ENCODE results near the gene AKAP6. TPM values are rescaled to one million over a fixed set of nuclear protein-coding genes. Genes with fewer than 3 reads are reported as not detected.

AKAP6 gene
- polyA plus RNA-seq, 6 donors from 2014 or later: 1.6 to 12.4 (median 6.5) TPM

DNA sequence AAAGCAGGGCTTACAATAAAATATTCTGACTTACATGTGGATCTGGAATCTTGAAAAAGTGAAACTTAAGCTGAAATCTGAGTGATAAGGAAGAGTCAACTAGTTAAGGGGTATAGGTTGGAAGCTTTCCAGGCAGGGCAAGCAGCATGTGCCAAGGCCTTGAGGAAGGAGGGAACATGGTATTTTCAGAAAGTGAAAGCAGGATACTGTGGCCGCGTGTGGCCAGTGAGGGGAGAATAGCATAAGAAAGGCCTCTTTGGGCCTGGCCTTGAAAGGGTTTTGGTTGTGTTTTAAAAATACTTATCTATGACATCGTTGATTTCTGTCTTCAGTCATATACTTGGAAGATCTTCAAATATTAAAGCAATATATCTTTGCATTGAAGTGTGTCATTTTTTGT lies 213.4 kb downstream of the AKAP6 start:
- H3K4me1 Mint-ChIP-seq: no peaks in the 10 kb centered on the region
- H3K27ac Mint-ChIP-seq: peak overlapping the region in 1 of 6 donors; percentile 40
- no peaks in the 10 kb centered on the region for H3K36me3 Mint-ChIP-seq
- ATAC-seq (ENCODE audit: low read depth in 2 of 2): no peak
- DNase-seq: no peak
- H3K9me3 Mint-ChIP-seq: no peaks in the 10 kb centered on the region
- H3K27me3 Mint-ChIP-seq: no peaks in the 10 kb centered on the region
- no peak overlapping the region for H3K4me3 Mint-ChIP-seq

DNA sequence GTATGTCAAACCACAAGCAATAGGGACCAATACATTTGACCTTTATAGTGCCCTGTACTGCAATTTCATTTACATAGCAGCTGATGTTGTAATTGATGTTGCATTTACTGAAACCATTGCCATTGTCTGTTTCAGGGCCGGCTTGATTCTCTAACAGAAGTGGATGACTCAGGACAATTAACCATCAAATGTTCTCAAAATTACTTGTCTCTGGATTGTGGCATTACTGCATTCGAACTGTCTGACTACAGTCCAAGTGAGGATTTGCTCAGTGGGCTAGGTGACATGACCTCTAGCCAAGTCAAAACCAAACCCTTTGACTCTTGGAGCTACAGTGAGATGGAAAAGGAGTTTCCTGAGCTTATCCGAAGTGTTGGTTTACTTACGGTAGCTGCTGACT lies 216.0 kb downstream of the AKAP6 start:
- Mint-ChIP-seq H3K9me3 (no peaks in the 10 kb centered on the region), H3K4me3 (no peak overlapping the region), H3K4me1 (no peaks in the 10 kb centered on the region), H3K36me3 (no peaks in the 10 kb centered on the region), H3K27me3 (no peaks in the 10 kb centered on the region), H3K27ac (no peak overlapping the region)
- DNase-seq (no peak), ATAC-seq (ENCODE audit: low read depth in 2 of 2) (no peak)

DNA sequence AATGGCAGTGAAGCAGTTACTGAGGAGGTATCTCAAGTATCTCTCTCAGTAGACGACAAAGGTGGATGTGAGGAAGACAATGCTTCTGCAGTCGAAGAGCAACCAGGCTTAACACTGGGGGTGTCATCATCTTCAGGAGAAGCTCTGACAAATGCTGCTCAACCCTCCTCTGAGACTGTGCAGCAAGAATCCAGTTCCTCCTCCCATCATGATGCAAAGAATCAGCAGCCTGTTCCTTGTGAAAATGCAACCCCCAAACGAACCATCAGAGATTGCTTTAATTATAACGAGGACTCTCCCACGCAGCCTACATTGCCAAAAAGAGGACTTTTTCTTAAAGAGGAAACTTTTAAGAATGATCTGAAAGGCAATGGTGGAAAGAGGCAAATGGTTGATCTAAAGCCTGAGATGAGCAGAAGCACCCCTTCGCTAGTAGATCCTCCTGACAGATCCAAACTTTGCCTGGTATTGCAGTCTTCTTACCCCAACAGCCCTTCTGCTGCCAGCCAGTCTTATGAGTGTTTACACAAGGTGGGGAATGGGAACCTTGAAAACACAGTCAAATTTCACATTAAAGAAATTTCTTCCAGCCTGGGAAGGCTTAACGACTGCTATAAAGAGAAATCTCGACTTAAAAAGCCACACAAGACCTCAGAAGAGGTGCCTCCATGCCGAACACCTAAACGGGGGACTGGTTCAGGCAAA lies 216.6 kb downstream of the AKAP6 start:
- no peaks in the 10 kb centered on the region for H3K27me3 Mint-ChIP-seq
- no peaks in the 10 kb centered on the region for H3K4me1 Mint-ChIP-seq
- H3K27ac Mint-ChIP-seq: no peak overlapping the region
- no peaks in the 10 kb centered on the region for H3K36me3 Mint-ChIP-seq
- H3K4me3 Mint-ChIP-seq: no peak overlapping the region
- ATAC-seq (ENCODE audit: low read depth in 2 of 2) (no peak), DNase-seq (no peak)
- H3K9me3 Mint-ChIP-seq: peaks cover 0 to 1% (median 0%) of the 10 kb centered on the region in 7 donors

DNA sequence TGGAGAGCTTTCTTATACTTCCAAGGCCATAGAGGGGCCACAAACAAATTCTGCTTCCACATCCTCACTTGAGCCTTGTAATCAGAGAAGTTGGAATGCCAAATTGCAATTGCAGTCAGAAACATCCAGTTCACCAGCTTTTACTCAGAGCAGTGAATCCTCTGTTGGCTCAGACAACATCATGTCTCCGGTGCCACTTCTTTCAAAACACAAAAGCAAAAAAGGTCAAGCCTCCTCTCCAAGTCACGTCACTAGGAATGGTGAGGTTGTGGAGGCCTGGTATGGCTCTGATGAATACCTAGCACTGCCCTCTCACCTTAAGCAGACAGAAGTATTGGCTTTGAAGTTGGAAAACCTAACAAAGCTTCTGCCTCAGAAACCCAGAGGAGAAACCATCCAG lies 217.1 kb downstream of the AKAP6 start:
- ATAC-seq (ENCODE audit: low read depth in 2 of 2): no peak
- Mint-ChIP-seq H3K4me3 (no peak overlapping the region), H3K27me3 (no peaks in the 10 kb centered on the region), H3K27ac (no peak overlapping the region), H3K9me3 (peaks cover 0 to 1% (median 0%) of the 10 kb centered on the region in 7 donors), H3K36me3 (no peaks in the 10 kb centered on the region), H3K4me1 (no peaks in the 10 kb centered on the region)
- DNase-seq: no peak

DNA sequence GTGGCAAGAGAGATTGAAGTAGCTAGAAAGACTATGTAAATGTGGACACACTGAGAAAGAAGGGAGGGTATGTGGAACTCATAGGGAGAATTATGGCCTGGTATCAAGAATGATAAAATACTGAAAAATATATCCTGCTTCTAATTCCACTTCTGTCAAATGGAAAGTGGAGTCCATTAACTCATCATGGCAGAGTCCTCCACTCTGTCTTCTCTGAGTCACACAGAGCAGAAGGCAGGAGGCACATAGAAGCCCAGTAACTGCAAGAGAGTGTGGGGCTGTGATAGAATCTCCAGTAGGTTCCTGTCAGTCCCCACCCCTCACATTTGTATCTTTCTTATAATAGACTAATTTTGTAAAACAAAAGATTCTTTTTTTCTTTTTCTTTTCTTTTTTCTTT lies 223.7 kb downstream of the AKAP6 start:
- no peak for DNase-seq
- no peak for ATAC-seq (ENCODE audit: low read depth in 2 of 2)
- Mint-ChIP-seq H3K9me3 (peaks cover 0 to 1% (median 0%) of the 10 kb centered on the region in 7 donors), H3K36me3 (peaks cover 0 to 9% of the 10 kb centered on the region in 2 donors), H3K4me1 (no peaks in the 10 kb centered on the region), H3K27ac (peak overlapping the region in 1 of 6 donors; percentile 49), H3K4me3 (no peak overlapping the region), H3K27me3 (no peaks in the 10 kb centered on the region)

DNA sequence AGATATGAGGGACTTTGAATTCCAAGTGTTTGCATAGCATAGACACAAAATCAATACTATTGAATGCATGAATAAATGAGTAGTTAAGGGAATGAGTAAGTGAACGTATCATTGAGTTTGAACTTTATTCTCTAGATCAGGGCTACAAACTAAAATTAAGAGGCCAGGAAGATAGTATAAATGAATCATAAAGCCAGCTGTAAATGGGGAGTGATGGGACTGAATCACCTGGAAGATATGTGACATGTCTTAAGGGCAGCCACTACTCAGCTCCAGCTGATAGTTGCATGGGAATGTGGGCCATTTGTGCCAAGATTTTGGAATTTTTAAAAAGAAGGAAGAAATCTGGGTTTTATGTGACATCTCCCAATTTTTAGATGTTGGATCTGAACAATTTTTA lies 229.9 kb downstream of the AKAP6 start:
- Mint-ChIP-seq H3K9me3 (no peaks in the 10 kb centered on the region), H3K27ac (no peak overlapping the region), H3K27me3 (peaks cover 0 to 3% (median 0%) of the 10 kb centered on the region in 3 donors), H3K4me3 (no peak overlapping the region), H3K36me3 (peaks cover 0 to 4% of the 10 kb centered on the region in 2 donors), H3K4me1 (peaks cover 0 to under 1% (median 0%) of the 10 kb centered on the region in 3 donors)
- DNase-seq (no peak), ATAC-seq (ENCODE audit: low read depth in 2 of 2) (no peak)

DNA sequence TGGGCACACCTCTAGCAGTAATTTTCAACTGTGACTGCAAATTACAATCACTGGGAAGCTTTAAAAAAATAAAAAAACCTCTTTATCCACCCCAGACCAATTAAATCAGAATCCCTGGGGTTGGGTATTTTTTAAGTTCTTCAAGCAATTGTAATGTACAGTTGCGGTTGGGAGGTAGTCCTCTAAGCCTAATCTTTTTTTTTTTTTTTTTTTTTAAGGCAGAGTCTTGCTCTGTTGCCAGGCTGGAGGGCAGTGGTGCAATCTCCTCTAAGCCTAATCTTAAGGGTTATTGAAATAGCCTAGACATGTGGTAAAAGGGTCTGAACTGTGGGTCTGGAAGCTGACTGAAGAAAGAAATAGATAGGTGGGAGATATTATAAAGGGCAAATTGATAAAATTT lies 230.5 kb downstream of the AKAP6 start:
- no peak for DNase-seq
- peaks cover 0 to 3% (median 0%) of the 10 kb centered on the region in 3 donors for H3K27me3 Mint-ChIP-seq
- H3K36me3 Mint-ChIP-seq: peaks cover 0 to 4% of the 10 kb centered on the region in 2 donors
- no peak overlapping the region for H3K27ac Mint-ChIP-seq
- H3K4me3 Mint-ChIP-seq: no peak overlapping the region
- H3K4me1 Mint-ChIP-seq: peaks cover 0 to 6% (median 3%) of the 10 kb centered on the region in 3 donors
- no peaks in the 10 kb centered on the region for H3K9me3 Mint-ChIP-seq
- ATAC-seq (ENCODE audit: low read depth in 2 of 2): no peak

DNA sequence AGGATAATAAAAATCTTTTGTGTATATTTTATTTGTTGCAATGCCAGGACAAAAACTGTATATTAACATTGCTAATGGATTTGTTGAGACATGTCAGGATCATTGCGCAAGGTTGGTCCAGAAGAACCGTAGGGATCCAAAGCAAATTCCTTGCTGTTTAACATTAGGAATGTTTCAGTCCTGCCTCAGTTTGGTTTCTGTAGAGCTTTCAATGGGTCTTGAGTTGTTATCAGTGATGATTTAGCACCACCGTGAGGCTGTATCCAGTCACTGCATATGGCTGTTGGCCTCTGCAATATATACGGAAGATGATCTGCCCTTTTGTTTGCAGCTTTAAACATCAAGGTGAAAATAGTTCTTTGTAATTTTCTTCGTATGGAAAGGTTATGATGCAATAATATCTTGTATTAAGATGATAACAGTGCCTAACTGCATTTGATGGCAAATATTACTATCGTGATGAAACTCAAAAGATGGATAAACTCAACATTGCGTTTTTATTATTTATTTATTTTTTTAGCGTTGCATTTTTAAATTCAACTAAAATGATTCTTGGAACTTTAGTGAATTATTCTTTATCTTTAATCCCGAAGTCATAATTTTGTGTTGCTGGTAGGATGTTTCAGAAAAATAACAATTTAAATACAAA lies 231.2 kb downstream of the AKAP6 start:
- Mint-ChIP-seq H3K27me3 (peaks cover 0 to 3% (median 0%) of the 10 kb centered on the region in 3 donors), H3K36me3 (peaks cover 0 to 4% of the 10 kb centered on the region in 2 donors), H3K9me3 (no peaks in the 10 kb centered on the region), H3K4me3 (no peak overlapping the region), H3K27ac (no peak overlapping the region), H3K4me1 (peaks cover 0 to 6% (median 3%) of the 10 kb centered on the region in 3 donors)
- no peak for ATAC-seq (ENCODE audit: low read depth in 2 of 2)
- DNase-seq: no peak

DNA sequence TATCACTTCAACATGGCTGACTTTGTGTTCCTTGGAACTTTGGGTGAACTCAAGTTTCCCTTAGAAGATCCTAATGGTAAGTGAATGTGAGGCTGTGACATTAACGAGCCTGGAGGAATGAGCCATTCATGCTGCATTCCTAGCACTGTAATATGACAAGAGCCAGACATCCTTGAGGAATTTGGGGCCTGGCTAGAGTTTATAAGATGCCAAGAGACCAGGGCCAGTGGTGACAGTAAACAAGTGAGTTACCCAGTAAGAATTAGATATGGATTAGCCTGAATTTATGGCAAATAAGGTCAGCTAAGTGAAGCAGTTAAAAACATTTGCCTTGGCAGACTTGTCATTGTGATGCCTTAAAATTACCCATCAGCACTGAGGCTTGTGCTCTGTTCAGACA lies 232.4 kb downstream of the AKAP6 start:
- Mint-ChIP-seq H3K27ac (peak overlapping the region in 1 of 6 donors; percentile 57), H3K9me3 (no peaks in the 10 kb centered on the region), H3K4me1 (peaks cover 0 to 6% (median 3%) of the 10 kb centered on the region in 3 donors), H3K36me3 (no peaks in the 10 kb centered on the region), H3K4me3 (no peak overlapping the region), H3K27me3 (peaks cover 0 to 3% (median 0%) of the 10 kb centered on the region in 3 donors)
- DNase-seq (no peak), ATAC-seq (ENCODE audit: low read depth in 2 of 2) (no peak)

DNA sequence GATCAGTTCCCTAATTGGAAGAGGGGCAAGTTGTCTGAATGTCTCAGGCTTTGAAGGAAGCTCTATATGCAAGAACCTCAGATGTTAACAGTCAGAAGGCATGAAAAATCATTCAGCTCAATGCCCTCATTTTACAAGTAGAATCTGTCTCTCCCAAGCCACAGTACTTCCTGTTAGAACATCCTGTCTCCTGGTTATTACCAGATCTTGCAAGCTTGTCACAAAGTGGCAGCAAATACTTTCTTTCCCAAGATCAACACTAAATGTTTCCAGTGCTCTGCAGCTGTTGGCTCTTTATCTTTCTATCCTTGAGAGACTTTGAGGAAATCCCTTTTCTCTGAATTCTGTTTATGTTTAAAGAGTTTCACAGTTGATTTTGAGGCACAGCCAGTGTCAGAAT lies 235.5 kb downstream of the AKAP6 start:
- Mint-ChIP-seq H3K4me1 (peaks cover 0 to 6% (median 3%) of the 10 kb centered on the region in 3 donors), H3K27ac (peak overlapping the region in 1 of 6 donors; percentile 34), H3K9me3 (no peaks in the 10 kb centered on the region), H3K36me3 (no peaks in the 10 kb centered on the region), H3K4me3 (no peak overlapping the region), H3K27me3 (peaks cover 0 to 8% (median 3%) of the 10 kb centered on the region in 3 donors)
- DNase-seq: no peak
- ATAC-seq (ENCODE audit: low read depth in 2 of 2): no peak

DNA sequence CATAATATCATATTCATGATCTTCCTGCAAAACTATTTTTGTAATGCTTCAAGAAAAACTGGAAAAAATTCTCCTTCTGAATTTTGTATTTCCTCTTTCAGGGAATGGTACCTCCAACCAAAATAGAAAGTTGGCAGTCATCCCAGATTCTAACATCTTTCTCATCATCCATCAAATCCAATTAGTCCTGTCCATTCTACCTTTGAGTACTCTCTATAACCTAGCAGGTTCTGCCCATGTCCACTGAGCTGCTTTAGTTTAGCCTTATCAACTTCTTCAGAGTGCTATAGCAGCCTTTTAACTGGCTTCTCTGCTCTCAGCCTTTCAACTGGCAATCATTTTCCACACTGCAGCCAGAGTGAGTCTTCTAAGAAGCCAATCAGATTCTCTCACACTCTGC lies 236.2 kb downstream of the AKAP6 start:
- ATAC-seq (ENCODE audit: low read depth in 2 of 2) (no peak), DNase-seq (no peak)
- H3K4me3 Mint-ChIP-seq: no peak overlapping the region
- no peaks in the 10 kb centered on the region for H3K36me3 Mint-ChIP-seq
- H3K27me3 Mint-ChIP-seq: peaks cover 0 to 8% (median 2%) of the 10 kb centered on the region in 3 donors
- H3K9me3 Mint-ChIP-seq: no peaks in the 10 kb centered on the region
- peaks cover 0 to 6% (median 3%) of the 10 kb centered on the region in 3 donors for H3K4me1 Mint-ChIP-seq
- no peak overlapping the region for H3K27ac Mint-ChIP-seq

DNA sequence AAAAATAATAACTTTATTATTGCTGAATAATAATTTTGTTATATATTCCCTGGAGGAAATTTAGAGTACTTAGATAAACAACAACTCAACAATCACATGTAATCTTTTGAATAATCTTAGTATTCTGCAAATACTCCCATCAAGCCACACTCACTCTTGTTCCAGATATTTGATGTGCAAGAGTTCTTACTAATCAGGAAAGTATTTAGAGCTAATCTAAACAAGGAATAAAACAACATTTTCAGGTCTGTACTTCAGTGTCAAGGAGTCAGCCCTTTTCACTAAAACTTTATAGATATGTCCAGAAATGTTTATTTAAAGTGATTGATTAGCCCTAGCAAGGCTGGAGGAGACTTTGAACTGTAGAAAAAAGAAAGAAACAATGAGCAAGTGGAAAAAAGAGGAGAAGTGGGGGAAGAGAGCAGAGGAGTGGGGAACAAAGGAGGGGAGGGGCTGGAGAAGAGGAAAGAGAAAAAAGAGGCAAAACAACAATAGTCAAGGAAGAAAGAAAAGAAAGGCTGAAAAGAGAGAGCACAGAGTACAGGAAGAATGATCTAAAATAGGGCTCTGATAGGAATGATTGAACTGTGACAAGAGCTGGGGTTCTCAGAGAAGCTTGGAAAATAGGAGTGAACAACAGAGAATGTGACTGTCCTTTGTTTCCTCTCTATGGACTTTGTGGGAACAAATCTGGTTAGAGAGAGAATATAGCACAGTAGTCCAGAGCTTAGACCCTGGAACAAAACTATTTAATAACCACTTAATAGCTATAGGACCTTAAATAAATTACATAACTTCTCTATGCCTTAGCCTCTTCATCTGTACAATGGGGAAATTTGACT lies 238.7 kb downstream of the AKAP6 start:
- no peaks in the 10 kb centered on the region for H3K9me3 Mint-ChIP-seq
- no peak overlapping the region for H3K4me3 Mint-ChIP-seq
- peaks cover 0 to 6% (median 3%) of the 10 kb centered on the region in 3 donors for H3K4me1 Mint-ChIP-seq
- ATAC-seq (ENCODE audit: low read depth in 2 of 2): no peak
- H3K36me3 Mint-ChIP-seq: no peaks in the 10 kb centered on the region
- peaks cover 0 to 8% (median 0%) of the 10 kb centered on the region in 3 donors for H3K27me3 Mint-ChIP-seq
- no peak for DNase-seq
- peak overlapping the region in 1 of 6 donors; percentile 14 for H3K27ac Mint-ChIP-seq

DNA sequence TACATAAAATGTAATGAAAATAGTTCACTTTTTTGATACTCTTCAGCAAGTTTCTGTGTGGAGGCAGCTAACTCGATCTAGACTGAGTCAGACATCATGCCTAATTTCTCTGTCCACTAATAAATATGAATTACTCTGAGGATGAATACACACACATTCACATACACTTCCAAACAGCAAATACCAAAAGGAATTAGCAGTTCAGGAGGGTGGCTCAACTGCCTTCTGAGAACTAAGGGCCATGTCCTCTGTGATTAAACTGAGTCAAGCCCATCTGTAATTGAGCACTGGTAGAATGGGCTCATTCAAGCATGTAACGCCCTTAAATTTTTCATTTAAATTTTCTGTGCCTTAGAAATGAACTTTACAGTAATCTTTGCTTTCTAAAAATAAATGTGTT lies 242.5 kb downstream of the AKAP6 start:
- ATAC-seq (ENCODE audit: low read depth in 2 of 2) (no peak), DNase-seq (no peak)
- Mint-ChIP-seq H3K4me1 (peaks cover 0 to 2% (median 0%) of the 10 kb centered on the region in 3 donors), H3K36me3 (no peaks in the 10 kb centered on the region), H3K27ac (no peak overlapping the region), H3K9me3 (no peaks in the 10 kb centered on the region), H3K27me3 (peaks cover 0 to 8% (median 4%) of the 10 kb centered on the region in 3 donors), H3K4me3 (no peak overlapping the region)

All from naive B cell (primary cell).